Activated B cell treated with CpG ODN at 0.5 μM for 24 hours (primary cell): ENCODE results near the gene ATP6V1G3. TPM values are rescaled to one million over a fixed set of nuclear protein-coding genes. Genes with fewer than 3 reads are reported as not detected.

ENCODE experiments used
- ATAC-seq: fragments of 200-7000 bp; cut with Tn5 transposase; one replicate; pipeline ENCODE4 v1.10.0; 2021; ENCODE audit warnings: low read depth, mild to moderate bottlenecking, moderate library complexity
- CTCF ChIA-PET: fragments of 350-600 bp; sonication (Branson Sonifier 250); formaldehyde crosslinking; loops from one replicate; lab custom pipeline; 2021; ENCODE audit warnings: antibody characterized with exemption; lab: Charles Lee
- POLR2A ChIA-PET: fragments of 350-600 bp; sonication (Branson Sonifier 250); formaldehyde crosslinking; loops from one replicate; lab custom pipeline; 2021; ENCODE audit warnings: antibody characterized with exemption; lab: Charles Lee
- DNase-seq: peaks from one replicate; pipeline ENCODE4 v3.0.0; 2022
- H3K27ac Mint-ChIP-seq: one replicate; pipeline ENCODE4 v1.8.0; 2020; ENCODE audit warnings: mixed read lengths
- H3K27me3 Mint-ChIP-seq: one replicate; pipeline ENCODE4 v1.8.0; 2021; ENCODE audit warnings: mixed read lengths
- H3K36me3 Mint-ChIP-seq: one replicate; pipeline ENCODE4 v1.8.0; 2021; ENCODE audit warnings: low read depth, mixed read lengths
- H3K4me1 Mint-ChIP-seq: one replicate; pipeline ENCODE4 v1.8.0; 2021; ENCODE audit warnings: mixed read lengths
- H3K4me3 Mint-ChIP-seq: one replicate; pipeline ENCODE4 v1.8.0; 2020; ENCODE audit warnings: mild to moderate bottlenecking, mixed read lengths
- H3K9me3 Mint-ChIP-seq: one replicate; pipeline ENCODE4 v1.8.0; 2020; ENCODE audit warnings: mixed read lengths
- CTCF ChIP-seq: fragments of 200-600 bp; IDR thresholded peaks from one replicate; pipeline ENCODE4 v1.8.0; 2022; ENCODE audit warnings: antibody characterized with exemption, mild to moderate bottlenecking
- intact Hi-C: fragments of 100-400 bp; cut with micrococcal nuclease; formaldehyde crosslinking; loops from one replicate; pipeline ENCODE4 v1.15.1; 2024
- total RNA-seq: library from RNA; stranded (reverse); gene quantifications from 2 replicates; pipeline ENCODE4 v1.2.3, GENCODE V29; 2022

Gene ATP6V1G3
- total RNA-seq, 1 donor from 2014 or later = not detected

DNA sequence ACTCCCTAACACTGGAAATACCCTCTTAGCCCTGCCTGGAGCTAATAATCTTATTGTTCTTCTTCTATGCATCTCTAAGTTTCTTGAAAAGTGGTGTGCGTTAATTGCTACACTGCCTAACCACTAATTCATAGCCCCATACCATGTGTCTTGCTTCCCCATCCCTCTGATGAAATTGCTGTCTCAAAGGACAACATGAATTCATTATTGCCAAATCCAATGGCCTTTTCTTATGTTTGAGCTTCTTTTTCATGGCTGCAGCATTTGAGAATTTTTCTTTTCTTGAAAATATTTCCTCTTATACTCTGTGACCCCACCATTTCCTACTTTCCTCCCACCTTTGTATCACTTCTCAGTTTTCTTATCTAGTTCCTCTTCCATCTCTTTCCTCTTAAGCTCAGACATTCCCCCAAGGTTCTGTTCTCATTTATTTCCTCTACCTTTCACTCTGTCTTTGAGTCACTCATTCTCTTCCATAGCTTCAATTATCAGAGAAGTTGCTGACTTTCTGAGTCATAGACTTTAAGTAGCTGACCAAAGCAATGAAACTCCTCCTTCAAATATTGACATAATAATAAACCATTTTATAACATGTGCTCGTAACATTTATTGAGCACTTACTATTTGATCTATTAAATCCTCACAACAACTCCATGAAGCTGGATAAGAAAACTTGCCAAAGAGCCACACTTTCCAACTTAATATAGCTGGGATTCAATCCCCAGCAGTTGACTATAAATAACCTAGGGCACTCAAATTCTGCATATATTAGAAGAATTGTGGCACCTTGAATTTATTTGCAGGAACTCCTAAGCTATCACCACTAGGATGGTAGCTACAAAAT lies 35.5 kb upstream of the ATP6V1G3 start:
- Mint-ChIP-seq H3K4me3 (peak overlapping the region; percentile 21), H3K27me3 (no peaks in the 10 kb centered on the region), H3K9me3 (peaks cover 4% of the 10 kb centered on the region), H3K4me1 (peaks cover 30% of the 10 kb centered on the region), H3K36me3 (no peaks in the 10 kb centered on the region), H3K27ac (peak overlapping the region; percentile 82)
- ChIA-PET POLR2A (interaction anchor here (0.6 to 2.6 kb wide), 18 partner anchors 12 to 109 kb away, joined by 3 to 20 read pairs (median 4); no protein-coding TSS in a partner anchor), CTCF (interaction anchor here (1.0 to 1.4 kb wide), 5 partner anchors 14 to 110 kb away, joined by 3 to 5 read pairs (median 3); no protein-coding TSS in a partner anchor)
- DNase-seq = no peak
- peak; percentile 89 for ATAC-seq
- intact Hi-C loops = loop anchor here (1.0 kb wide), 4 partner anchors 19 to 53 kb away; no protein-coding TSS in a partner anchor
- no peak for TF ChIP-seq CTCF

DNA sequence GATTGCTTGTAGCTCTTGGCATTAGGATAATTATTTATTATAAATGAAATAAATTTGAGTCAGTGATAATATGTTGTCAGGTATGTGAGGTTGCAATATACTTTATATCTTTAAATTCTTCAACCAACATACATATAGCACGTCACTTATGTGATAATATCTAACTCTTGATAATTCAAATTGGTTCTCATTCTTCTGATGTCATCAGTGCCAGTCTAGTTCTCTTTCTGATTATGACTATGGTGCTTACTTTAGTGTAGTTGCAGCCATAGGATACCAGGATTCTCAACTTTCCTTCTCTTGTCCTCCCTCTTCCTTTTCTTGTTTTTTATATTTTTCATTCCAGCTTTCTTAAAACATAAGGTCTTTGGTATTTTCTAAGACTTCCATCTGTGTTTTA lies 34.8 kb upstream of the ATP6V1G3 start:
- POLR2A ChIA-PET = interaction anchor here (0.9 to 2.6 kb wide), 11 partner anchors 19 to 109 kb away, joined by 3 to 20 read pairs (median 4); no protein-coding TSS in a partner anchor
- no peak for DNase-seq
- Mint-ChIP-seq H3K36me3 (no peaks in the 10 kb centered on the region), H3K27me3 (no peaks in the 10 kb centered on the region), H3K4me1 (peaks cover 30% of the 10 kb centered on the region), H3K27ac (peak overlapping the region; percentile 82), H3K9me3 (peaks cover 2% of the 10 kb centered on the region), H3K4me3 (peak overlapping the region; percentile 21)
- TF ChIP-seq CTCF = no peak
- intact Hi-C loops = loop anchor here (1.0 kb wide), 1 partner anchor 18 kb away; no protein-coding TSS in a partner anchor
- CTCF ChIA-PET = interaction anchor here (1.4 kb wide), 2 partner anchors 26 to 110 kb away, joined by 3 to 4 read pairs; no protein-coding TSS in a partner anchor
- peak; percentile 43 for ATAC-seq

DNA sequence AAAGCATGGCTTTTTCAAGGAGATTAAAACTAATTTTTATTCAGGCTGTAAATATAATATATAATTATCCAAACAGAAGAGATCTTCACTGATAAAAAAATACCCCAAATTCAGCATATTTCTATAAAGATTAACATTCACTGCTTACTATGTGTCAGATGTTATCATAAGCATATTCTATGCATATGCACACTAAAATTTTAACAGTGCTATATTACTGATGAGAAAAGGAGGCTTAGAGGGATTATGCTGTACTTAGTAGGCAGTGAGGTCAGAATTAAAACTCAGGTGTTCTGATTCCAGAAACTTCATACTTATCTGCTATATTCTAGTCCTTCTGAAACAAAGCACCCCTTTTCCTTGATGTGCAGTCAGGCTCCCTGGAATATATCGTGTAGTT lies 33.8 kb upstream of the ATP6V1G3 start:
- H3K36me3 Mint-ChIP-seq = no peaks in the 10 kb centered on the region
- TF ChIP-seq CTCF = no peak
- no peaks in the 10 kb centered on the region for H3K27me3 Mint-ChIP-seq
- ATAC-seq (no peak), DNase-seq (no peak)
- peaks cover 2% of the 10 kb centered on the region for H3K9me3 Mint-ChIP-seq
- H3K4me1 Mint-ChIP-seq = peaks cover 30% of the 10 kb centered on the region
- POLR2A ChIA-PET = no interaction called here
- CTCF ChIA-PET = no interaction called here
- intact Hi-C loops = no loop called here
- no peak overlapping the region for H3K27ac Mint-ChIP-seq
- H3K4me3 Mint-ChIP-seq = no peak overlapping the region

- no peak for DNase-seq
- Mint-ChIP-seq H3K4me1 (peaks cover 2% of the 10 kb centered on the region), H3K4me3 (no peak overlapping the region), H3K27me3 (no peaks in the 10 kb centered on the region), H3K27ac (no peak overlapping the region), H3K36me3 (no peaks in the 10 kb centered on the region), H3K9me3 (peaks cover 2% of the 10 kb centered on the region)
- ATAC-seq = no peak
- no peak for TF ChIP-seq CTCF
- ChIA-PET CTCF (no interaction called here), POLR2A (no interaction called here)
- intact Hi-C loops = no loop called here
Measured at GRCh38 chr1:198564716-198565115, 24.2 kb upstream of the ATP6V1G3 start.

- intact Hi-C loops = no loop called here
- Mint-ChIP-seq H3K4me1 (peaks cover 3% of the 10 kb centered on the region), H3K36me3 (no peaks in the 10 kb centered on the region), H3K27ac (peak overlapping the region; percentile 21), H3K27me3 (no peaks in the 10 kb centered on the region), H3K9me3 (peaks cover 2% of the 10 kb centered on the region), H3K4me3 (no peak overlapping the region)
- TF ChIP-seq CTCF = no peak
- CTCF ChIA-PET = no interaction called here
- ATAC-seq (no peak), DNase-seq (no peak)
- POLR2A ChIA-PET = no interaction called here
Measured at GRCh38 chr1:198564157-198564556, 23.7 kb upstream of the ATP6V1G3 start.
